Osteoblast (primary cell): Measurements from ENCODE around the gene CLDN34. TPM values are rescaled to one million over a fixed set of nuclear protein-coding genes. Genes with fewer than 3 reads are reported as not detected.

Source experiments
- DNase-seq: peaks from one replicate; pipeline ENCODE4 v3.0.0; 2011; ENCODE audit warnings: low spot score, mixed read lengths; ENCODE audit not compliant: insufficient read length; ENCODE audit errors: missing footprints
- H2AFZ ChIP-seq: 2 replicates; pipeline ENCODE4 v1.6.0; 2011; ENCODE audit warnings: mild to moderate bottlenecking, low read length
- H3K27ac ChIP-seq: 2 replicates; pipeline ENCODE4 v1.5.1; 2011; ENCODE audit warnings: mild to moderate bottlenecking, low read depth, low read length, moderate library complexity
- H3K27me3 ChIP-seq: 2 replicates; pipeline ENCODE4 v1.6.0; 2012; ENCODE audit warnings: mild to moderate bottlenecking, control low read depth, inconsistent platforms, low read length, moderate library complexity; ENCODE audit not compliant: insufficient read depth
- H3K36me3 ChIP-seq: 2 replicates; pipeline ENCODE4 v1.5.1; 2011; ENCODE audit warnings: mild to moderate bottlenecking, low read length, control low read depth, moderate library complexity; ENCODE audit not compliant: insufficient read depth
- H3K4me1 ChIP-seq: 2 replicates; pipeline ENCODE4 v1.5.1; 2011; ENCODE audit warnings: mild to moderate bottlenecking, low read length, control low read depth, moderate library complexity; ENCODE audit not compliant: insufficient read depth
- H3K4me2 ChIP-seq: 2 replicates; pipeline ENCODE4 v1.6.0; 2011; ENCODE audit warnings: mild to moderate bottlenecking, low read length; ENCODE audit not compliant: insufficient read depth
- H3K4me3 ChIP-seq: fragments of 200-600 bp; sonication (generic); 3 replicates; pipeline ENCODE4 v1.5.1; 2012; ENCODE audit warnings: mild to moderate bottlenecking, low read length, inconsistent platforms; ENCODE audit not compliant: insufficient read depth
- H3K79me2 ChIP-seq: 2 replicates; pipeline ENCODE4 v1.6.0; 2012; ENCODE audit warnings: mild to moderate bottlenecking, low read length, control low read depth, inconsistent platforms; ENCODE audit not compliant: insufficient read depth
- H3K9me3 ChIP-seq: 2 replicates; pipeline ENCODE4 v1.5.1; 2011; ENCODE audit warnings: low read depth, low read length, control low read depth
- H4K20me1 ChIP-seq: 2 replicates; pipeline ENCODE4 v1.6.0; 2012; ENCODE audit warnings: mild to moderate bottlenecking, low read length, control low read depth; ENCODE audit not compliant: insufficient read depth
- total RNA-seq: library from RNA; depleted of rRNA; stranded (reverse); fragments of >200 nt; gene quantifications from 2 replicates; pipeline ENCODE4 v1.2.3, GENCODE V29; 2012
- TF ChIP-seq, protein P1 (sequence below): IDR thresholded peaks from 2 replicates; pipeline ENCODE4 v1.5.1; 2011; ENCODE audit warnings: mild to moderate bottlenecking, low read depth, low read length, moderate library complexity; ENCODE audit errors: extremely low read depth

The CLDN34 gene
- total RNA-seq, 1 donor: under 0.01 TPM

DNA sequence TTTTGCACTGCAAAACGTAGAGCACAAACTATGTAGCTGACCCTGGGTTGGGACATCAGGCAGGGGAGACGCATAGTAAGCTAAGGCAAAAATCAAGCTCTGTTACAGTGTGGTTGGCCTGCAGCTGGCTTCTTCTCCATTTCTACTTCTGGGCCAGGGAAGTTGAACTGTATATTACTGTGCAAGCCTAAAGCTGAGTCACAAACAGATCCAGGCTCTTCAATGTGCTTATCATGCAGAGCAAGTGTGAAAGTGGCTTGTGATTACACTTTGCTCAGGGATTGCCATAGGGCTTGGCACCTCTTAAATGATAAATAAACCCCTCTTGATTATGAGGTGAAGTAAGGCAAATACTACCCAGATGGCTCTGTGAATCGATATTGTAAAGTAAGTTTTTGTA is 40.5 kb downstream of the CLDN34 start:
- no peak for DNase-seq
- Histone ChIP-seq H3K27me3 (no peaks in the 10 kb centered on the region), H3K4me3 (no peak overlapping the region), H2AFZ (no peak overlapping the region), H3K27ac (no peak overlapping the region), H4K20me1 (no peaks in the 10 kb centered on the region), H3K79me2 (no peaks in the 10 kb centered on the region), H3K36me3 (no peaks in the 10 kb centered on the region), H3K4me1 (peaks cover 24% of the 10 kb centered on the region), H3K4me2 (no peak overlapping the region), H3K9me3 (no peaks in the 10 kb centered on the region)
- TF ChIP-seq, protein P1, sequence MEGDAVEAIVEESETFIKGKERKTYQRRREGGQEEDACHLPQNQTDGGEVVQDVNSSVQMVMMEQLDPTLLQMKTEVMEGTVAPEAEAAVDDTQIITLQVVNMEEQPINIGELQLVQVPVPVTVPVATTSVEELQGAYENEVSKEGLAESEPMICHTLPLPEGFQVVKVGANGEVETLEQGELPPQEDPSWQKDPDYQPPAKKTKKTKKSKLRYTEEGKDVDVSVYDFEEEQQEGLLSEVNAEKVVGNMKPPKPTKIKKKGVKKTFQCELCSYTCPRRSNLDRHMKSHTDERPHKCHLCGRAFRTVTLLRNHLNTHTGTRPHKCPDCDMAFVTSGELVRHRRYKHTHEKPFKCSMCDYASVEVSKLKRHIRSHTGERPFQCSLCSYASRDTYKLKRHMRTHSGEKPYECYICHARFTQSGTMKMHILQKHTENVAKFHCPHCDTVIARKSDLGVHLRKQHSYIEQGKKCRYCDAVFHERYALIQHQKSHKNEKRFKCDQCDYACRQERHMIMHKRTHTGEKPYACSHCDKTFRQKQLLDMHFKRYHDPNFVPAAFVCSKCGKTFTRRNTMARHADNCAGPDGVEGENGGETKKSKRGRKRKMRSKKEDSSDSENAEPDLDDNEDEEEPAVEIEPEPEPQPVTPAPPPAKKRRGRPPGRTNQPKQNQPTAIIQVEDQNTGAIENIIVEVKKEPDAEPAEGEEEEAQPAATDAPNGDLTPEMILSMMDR: no peak

DNA sequence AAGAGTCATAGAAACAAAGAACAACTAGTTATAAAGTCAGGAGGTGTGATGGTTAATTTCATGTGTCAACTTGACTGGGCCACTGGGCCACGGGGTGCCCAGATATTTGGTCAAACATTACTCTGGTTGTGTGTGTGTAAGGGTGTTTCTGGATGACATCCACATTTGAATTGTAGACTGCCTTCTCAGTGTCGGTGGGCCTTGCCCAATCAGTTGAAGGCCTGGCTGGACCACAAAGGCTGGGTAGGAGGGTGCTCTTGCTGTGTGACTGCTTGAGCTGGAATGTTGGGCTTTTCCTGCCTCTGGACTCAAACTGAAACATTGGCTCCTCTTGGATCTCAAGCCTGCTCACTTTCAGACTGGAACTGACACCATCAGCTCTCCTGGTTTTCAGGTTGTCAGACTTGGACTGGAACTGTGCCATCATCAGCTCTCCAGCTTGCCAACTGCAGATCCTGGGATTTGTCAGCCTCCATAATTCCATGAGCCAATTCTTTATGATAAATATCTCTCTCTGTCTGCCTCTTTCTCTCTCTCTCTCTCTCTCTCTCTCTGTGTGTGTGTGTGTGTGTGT is 41.4 kb downstream of the CLDN34 start:
- H2AFZ ChIP-seq: no peak overlapping the region
- H3K4me3 ChIP-seq: no peak overlapping the region
- H3K9me3 ChIP-seq: no peaks in the 10 kb centered on the region
- H4K20me1 ChIP-seq: no peaks in the 10 kb centered on the region
- DNase-seq: no peak
- H3K4me2 ChIP-seq: no peak overlapping the region
- TF ChIP-seq, protein P1: no peak
- H3K4me1 ChIP-seq: peaks cover 24% of the 10 kb centered on the region
- H3K36me3 ChIP-seq: no peaks in the 10 kb centered on the region
- no peak overlapping the region for H3K27ac ChIP-seq
- H3K79me2 ChIP-seq: no peaks in the 10 kb centered on the region
- H3K27me3 ChIP-seq: no peaks in the 10 kb centered on the region

DNA sequence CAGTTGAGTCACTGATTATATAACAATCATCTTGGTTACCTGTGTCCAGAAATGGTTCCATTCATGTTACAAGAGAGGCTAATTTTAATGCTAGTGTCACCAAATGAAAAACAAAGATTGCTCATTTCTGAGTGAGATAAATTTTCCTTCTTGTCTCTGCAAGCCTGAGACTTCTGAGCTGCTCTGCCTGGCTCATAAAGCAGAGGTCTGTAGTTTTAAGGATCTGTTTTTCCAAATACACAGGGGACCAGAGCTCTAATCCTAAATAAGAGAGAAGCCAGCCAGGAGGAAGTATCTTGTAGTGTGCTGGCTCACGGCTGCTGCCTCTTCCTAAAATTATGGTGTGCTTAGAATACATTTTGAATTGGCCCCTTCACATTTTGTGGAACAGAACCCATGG is 42.6 kb downstream of the CLDN34 start:
- Histone ChIP-seq H2AFZ (no peak overlapping the region), H4K20me1 (no peaks in the 10 kb centered on the region), H3K4me3 (no peak overlapping the region), H3K27me3 (no peaks in the 10 kb centered on the region), H3K4me1 (peaks cover 21% of the 10 kb centered on the region), H3K27ac (no peak overlapping the region), H3K4me2 (no peak overlapping the region), H3K36me3 (no peaks in the 10 kb centered on the region), H3K79me2 (no peaks in the 10 kb centered on the region), H3K9me3 (no peaks in the 10 kb centered on the region)
- peak; percentile 87 for DNase-seq
- TF ChIP-seq, protein P1: no peak

DNA sequence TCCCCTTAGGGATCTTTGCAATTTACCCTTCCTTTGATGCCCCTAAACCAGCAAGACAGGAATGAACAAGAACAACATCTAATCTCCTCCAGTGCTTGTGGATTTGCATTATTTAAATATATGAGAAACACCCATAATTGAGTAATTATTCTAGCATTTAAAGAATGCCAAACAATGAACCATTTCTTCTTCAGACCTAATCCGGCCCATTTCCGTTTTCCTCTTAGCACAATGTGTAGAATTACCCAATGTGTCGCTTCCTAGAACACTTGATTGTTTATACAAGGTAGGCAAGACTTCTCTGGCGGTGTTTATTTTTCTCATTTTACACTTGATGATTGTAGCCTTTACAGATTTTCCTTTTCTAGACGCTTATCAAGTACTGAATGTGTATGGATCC is 43.5 kb downstream of the CLDN34 start:
- Histone ChIP-seq H3K4me1 (peaks cover 18% of the 10 kb centered on the region), H3K79me2 (no peaks in the 10 kb centered on the region), H3K4me2 (no peak overlapping the region), H2AFZ (no peak overlapping the region), H3K36me3 (no peaks in the 10 kb centered on the region), H3K4me3 (no peak overlapping the region), H4K20me1 (no peaks in the 10 kb centered on the region), H3K27me3 (no peaks in the 10 kb centered on the region), H3K9me3 (no peaks in the 10 kb centered on the region), H3K27ac (no peak overlapping the region)
- DNase-seq: no peak
- TF ChIP-seq, protein P1: no peak
